Superior temporal gyrus (tissue), 1 donor: ENCODE measurements around the gene ZNF804B.

Source experiments
- DNase-seq: peaks from one replicate; pipeline ENCODE4 v3.0.0-alpha.2; 2016; ENCODE audit errors: extremely low spot score

The ZNF804B gene

GRCh38 chr7:88835147-88835728 is 75.7 kb downstream of the ZNF804B start:
- peak; percentile 24 for DNase-seq

GRCh38 chr7:88842201-88842600 is 82.7 kb downstream of the ZNF804B start:
- DNase-seq = no peak

GRCh38 chr7:88845091-88845490 is 85.6 kb downstream of the ZNF804B start:
- no peak for DNase-seq

GRCh38 chr7:88851220-88851619 is 91.7 kb downstream of the ZNF804B start:
- DNase-seq = no peak

- no peak for DNase-seq
These were observed 99.8 kb downstream of the ZNF804B start for GRCh38 chr7:88859288-88859687.

GRCh38 chr7:88866265-88866863 is 106.9 kb downstream of the ZNF804B start:
- DNase-seq = no peak

GRCh38 chr7:88867158-88867557 is 107.7 kb downstream of the ZNF804B start:
- no peak for DNase-seq

GRCh38 chr7:88868456-88868855 is 109.0 kb downstream of the ZNF804B start:
- no peak for DNase-seq

- DNase-seq = no peak
These were observed 121.6 kb downstream of the ZNF804B start for GRCh38 chr7:88881136-88881535.

GRCh38 chr7:88885131-88885530 is 125.6 kb downstream of the ZNF804B start:
- no peak for DNase-seq

- DNase-seq = no peak
These were observed 129.2 kb downstream of the ZNF804B start for GRCh38 chr7:88888684-88889083.

- DNase-seq = peak; percentile 44
These were observed 151.0 kb downstream of the ZNF804B start for GRCh38 chr7:88910516-88910915.

GRCh38 chr7:88912852-88913251 is 153.4 kb downstream of the ZNF804B start:
- no peak for DNase-seq

GRCh38 chr7:88915615-88916014 is 156.1 kb downstream of the ZNF804B start:
- no peak for DNase-seq

GRCh38 chr7:88919478-88920131 is 160.1 kb downstream of the ZNF804B start:
- DNase-seq = no peak

- DNase-seq = no peak
These were observed 163.4 kb downstream of the ZNF804B start for GRCh38 chr7:88922944-88923343.

GRCh38 chr7:88928276-88928675 is 168.8 kb downstream of the ZNF804B start:
- DNase-seq = peak; percentile 40

- DNase-seq = no peak
These were observed 170.2 kb downstream of the ZNF804B start for GRCh38 chr7:88929719-88930118.

- no peak for DNase-seq
These were observed 173.8 kb downstream of the ZNF804B start for GRCh38 chr7:88933285-88933684.

GRCh38 chr7:88942815-88943501 is 183.5 kb downstream of the ZNF804B start:
- no peak for DNase-seq

GRCh38 chr7:88951826-88952225 is 192.3 kb downstream of the ZNF804B start:
- no peak for DNase-seq

GRCh38 chr7:88964418-88964817 is 204.9 kb downstream of the ZNF804B start:
- DNase-seq = no peak

- no peak for DNase-seq
These were observed 205.9 kb downstream of the ZNF804B start for GRCh38 chr7:88965371-88965770.
